Osteocyte (in vitro differentiated cells): ENCODE measurements around the gene ZNF536. TPM values are rescaled to one million over a fixed set of nuclear protein-coding genes. Genes with fewer than 3 reads are reported as not detected.

ENCODE experiments used
- DNase-seq: peaks from one replicate; pipeline ENCODE4 v3.0.0; 2021; ENCODE audit warnings: mixed read lengths; ENCODE audit not compliant: unreplicated experiment; ENCODE audit errors: extremely low spot score
- H3K27ac Mint-ChIP-seq: one replicate; pipeline ENCODE4 v1.8.0; 2021; ENCODE audit warnings: mild to moderate bottlenecking, mixed read lengths; ENCODE audit not compliant: unreplicated experiment
- H3K27me3 Mint-ChIP-seq: one replicate; pipeline ENCODE4 v1.8.0; 2021; ENCODE audit warnings: mixed read lengths; ENCODE audit not compliant: unreplicated experiment
- H3K36me3 Mint-ChIP-seq: one replicate; pipeline ENCODE4 v1.8.0; 2021; ENCODE audit warnings: mixed read lengths; ENCODE audit not compliant: unreplicated experiment
- H3K4me1 Mint-ChIP-seq: one replicate; pipeline ENCODE4 v1.8.0; 2021; ENCODE audit warnings: mixed read lengths; ENCODE audit not compliant: unreplicated experiment
- H3K4me3 Mint-ChIP-seq: one replicate; pipeline ENCODE4 v1.8.0; 2021; ENCODE audit warnings: mild to moderate bottlenecking, moderate library complexity, mixed read lengths; ENCODE audit not compliant: unreplicated experiment
- H3K9me3 Mint-ChIP-seq: one replicate; pipeline ENCODE4 v1.8.0; 2021; ENCODE audit warnings: mixed read lengths; ENCODE audit not compliant: unreplicated experiment
- CTCF ChIP-seq: fragments of 200-600 bp; sonication (generic); IDR thresholded peaks from 2 replicates; pipeline ENCODE4 v1.5.0; 2021; ENCODE audit warnings: antibody characterized with exemption, mild to moderate bottlenecking, moderate library complexity
- total RNA-seq: library from RNA; stranded (reverse); gene quantifications from 2 replicates; pipeline ENCODE4 v1.2.1, GENCODE V29; 2021

Gene ZNF536
- total RNA-seq, 1 donor from 2014 or later = not detected

DNA sequence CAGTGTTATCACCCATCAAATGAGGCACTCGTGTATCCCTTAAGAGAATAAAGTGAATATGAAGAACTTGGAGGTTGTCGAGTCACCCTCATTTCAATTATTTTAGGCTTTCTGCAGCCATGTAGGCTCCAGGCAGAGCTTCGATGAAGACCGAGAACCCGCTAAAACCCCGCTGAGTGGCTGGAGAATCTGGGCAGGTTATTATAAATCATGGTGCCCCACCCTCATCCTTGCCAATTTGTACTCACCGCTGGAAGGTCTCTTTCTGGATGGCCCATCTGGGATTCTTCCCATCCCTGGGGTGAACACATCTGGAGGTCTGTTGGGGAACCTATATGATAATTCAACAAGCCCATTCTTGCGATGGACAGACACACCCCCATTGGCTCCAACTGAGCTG is 190.8 kb downstream of the ZNF536 start:
- Mint-ChIP-seq H3K27ac (no peak overlapping the region), H3K4me1 (no peaks in the 10 kb centered on the region), H3K36me3 (no peaks in the 10 kb centered on the region), H3K4me3 (no peak overlapping the region), H3K27me3 (no peaks in the 10 kb centered on the region), H3K9me3 (peaks cover 24% of the 10 kb centered on the region)
- TF ChIP-seq CTCF = no peak
- DNase-seq = no peak

- H3K9me3 Mint-ChIP-seq = peaks cover 24% of the 10 kb centered on the region
- no peaks in the 10 kb centered on the region for H3K36me3 Mint-ChIP-seq
- no peak for DNase-seq
- H3K4me1 Mint-ChIP-seq = no peaks in the 10 kb centered on the region
- H3K27ac Mint-ChIP-seq = no peak overlapping the region
- no peak for TF ChIP-seq CTCF
- no peak overlapping the region for H3K4me3 Mint-ChIP-seq
- H3K27me3 Mint-ChIP-seq = no peaks in the 10 kb centered on the region
Observed at GRCh38 chr19:30563691-30564090, 191.5 kb downstream of the ZNF536 start.

DNA sequence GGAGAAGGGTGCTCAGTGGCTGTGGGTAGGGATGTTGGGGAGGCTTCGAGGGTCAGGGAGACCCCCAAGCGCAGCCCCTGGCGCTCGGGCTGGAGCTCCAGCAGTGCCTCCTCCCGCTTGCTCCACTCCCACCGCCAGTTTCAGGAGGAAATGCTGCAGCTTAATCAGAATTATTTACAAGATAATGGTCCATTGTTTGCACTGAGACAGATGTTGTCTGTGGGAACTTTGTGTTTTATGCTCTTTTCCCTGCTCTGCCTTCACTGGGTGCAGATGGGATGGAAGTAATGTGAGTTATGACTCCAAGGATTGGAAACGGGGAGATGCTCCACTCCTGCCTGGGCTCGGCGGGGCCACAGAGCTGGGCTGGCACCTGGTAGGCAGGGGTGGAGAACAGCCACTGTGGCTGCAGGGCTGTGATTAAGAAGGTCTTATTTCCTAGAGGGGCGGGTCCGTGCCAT is 192.4 kb downstream of the ZNF536 start:
- Mint-ChIP-seq H3K9me3 (peaks cover 28% of the 10 kb centered on the region), H3K4me3 (no peak overlapping the region)

GRCh38 chr19:30565636-30566035 is 193.5 kb downstream of the ZNF536 start:
- no peak overlapping the region for H3K27ac Mint-ChIP-seq
- no peaks in the 10 kb centered on the region for H3K36me3 Mint-ChIP-seq
- DNase-seq = no peak
- H3K4me3 Mint-ChIP-seq = no peak overlapping the region
- H3K4me1 Mint-ChIP-seq = no peaks in the 10 kb centered on the region
- no peaks in the 10 kb centered on the region for H3K27me3 Mint-ChIP-seq
- no peak for TF ChIP-seq CTCF
- H3K9me3 Mint-ChIP-seq = peaks cover 22% of the 10 kb centered on the region

More for the DNA sequence above, 192.4 kb downstream of the ZNF536 start:
- Mint-ChIP-seq H3K4me1 (no peaks in the 10 kb centered on the region), H3K36me3 (no peaks in the 10 kb centered on the region), H3K27me3 (no peaks in the 10 kb centered on the region), H3K27ac (no peak overlapping the region)
- no peak for TF ChIP-seq CTCF
- no peak for DNase-seq

- Mint-ChIP-seq H3K27me3 (no peaks in the 10 kb centered on the region), H3K9me3 (peaks cover 21% of the 10 kb centered on the region), H3K4me1 (no peaks in the 10 kb centered on the region), H3K4me3 (no peak overlapping the region), H3K27ac (no peak overlapping the region), H3K36me3 (no peaks in the 10 kb centered on the region)
- no peak for DNase-seq
- no peak for TF ChIP-seq CTCF
Observed at GRCh38 chr19:30566681-30567420, 194.7 kb downstream of the ZNF536 start.
